Activated gamma-delta T cell treated with Interleukin-2 at 50 U/mL for 16 hours (primary cell): Measurements from ENCODE around the gene GPR61.

Experiments used
- DNase-seq: peaks from one replicate; pipeline ENCODE4 v3.0.0-alpha.2; 2020

Gene GPR61

GRCh38 chr1:109537450-109538178 is 2.1 kb upstream of the GPR61 start:
- DNase-seq = no peak

- no peak for DNase-seq
These were observed 681 bp upstream of the GPR61 start for GRCh38 chr1:109538827-109539555.

- no peak for DNase-seq
These were observed 1.4 kb downstream of the GPR61 start for GRCh38 chr1:109541102-109541501.

- DNase-seq = no peak
These were observed 3.0 kb downstream of the GPR61 start for GRCh38 chr1:109542657-109543056.

- DNase-seq = no peak
These were observed 3.8 kb downstream of the GPR61 start for GRCh38 chr1:109543283-109543987.

GRCh38 chr1:109543988-109544735 is 4.5 kb downstream of the GPR61 start:
- DNase-seq = no peak

GRCh38 chr1:109546311-109547109 is 6.8 kb downstream of the GPR61 start:
- DNase-seq = peak; percentile 91

GRCh38 chr1:109547463-109548320 is 8.0 kb downstream of the GPR61 start:
- no peak for DNase-seq

GRCh38 chr1:109548321-109549267 is 8.9 kb downstream of the GPR61 start, which contains the start of gene GNAI3:
GNAI3 (plus strand) TSS chr1:109548615; CDS start chr1:109548721, 106 bp downstream.
- peak; percentile 95 for DNase-seq

GRCh38 chr1:109556563-109556962 is 16.9 kb downstream of the GPR61 start:
- no peak for DNase-seq

GRCh38 chr1:109557520-109557919 is 17.8 kb downstream of the GPR61 start:
- no peak for DNase-seq

- no peak for DNase-seq
These were observed 20.3 kb downstream of the GPR61 start for GRCh38 chr1:109559995-109560394.

GRCh38 chr1:109564194-109564878 is 24.7 kb downstream of the GPR61 start:
- no peak for DNase-seq

GRCh38 chr1:109565241-109565640 is 25.6 kb downstream of the GPR61 start:
- no peak for DNase-seq

- no peak for DNase-seq
These were observed 27.3 kb downstream of the GPR61 start for GRCh38 chr1:109566982-109567381.

- DNase-seq = no peak
These were observed 28.4 kb downstream of the GPR61 start for GRCh38 chr1:109567877-109568672.

- no peak for DNase-seq
These were observed 29.7 kb downstream of the GPR61 start for GRCh38 chr1:109569323-109569722.

- DNase-seq = no peak
These were observed 30.7 kb downstream of the GPR61 start for GRCh38 chr1:109570414-109570813.
